HG03558 (cell line): ENCODE measurements around the gene TMPRSS6.

Experiments
- ATAC-seq: cut with Tn5 transposase; IDR thresholded peaks from one replicate; pipeline ENCODE4 v1.9.1; 2021; ENCODE audit warnings: moderate number of reproducible peaks; ENCODE audit not compliant: unreplicated experiment; ENCODE audit errors: extremely low read depth

TMPRSS6 gene

DNA sequence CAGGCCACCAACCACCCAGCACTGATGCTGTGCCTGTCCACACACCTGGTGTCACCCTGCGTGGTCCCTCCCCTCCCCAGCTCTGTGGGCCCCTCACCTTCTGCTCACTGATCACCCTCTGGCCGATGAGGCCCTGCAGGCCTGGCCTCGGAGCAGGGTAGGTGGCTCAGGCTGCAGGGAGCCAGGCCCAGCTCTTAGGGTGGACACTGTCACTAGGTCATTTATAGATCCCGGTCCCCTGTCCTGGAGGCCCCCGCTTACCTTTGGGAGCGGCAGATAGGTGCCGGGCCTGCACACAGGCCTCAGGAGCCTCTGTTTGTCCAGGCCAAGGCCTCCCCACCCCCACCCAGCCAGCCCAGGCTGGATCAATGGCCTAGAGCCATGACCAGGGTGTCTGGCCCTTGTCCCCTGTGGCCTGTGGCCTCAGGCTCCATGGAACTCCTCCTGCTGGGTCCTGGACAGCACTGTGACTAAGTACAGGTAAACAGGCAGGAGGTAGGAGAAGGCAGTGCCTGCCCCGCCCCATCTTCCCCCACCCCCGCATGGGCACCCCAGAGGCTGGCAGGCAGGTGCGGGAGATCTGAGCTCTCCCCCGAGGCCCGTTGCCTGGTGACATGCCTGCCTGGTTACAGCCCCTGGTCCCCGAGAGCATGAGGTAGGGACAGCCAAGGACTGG is at the start of gene TMPRSS6:
Gene TMPRSS6 (minus strand): TSS at position 472 of the 676 bp plus-strand sequence. CDS start 6,296 bp downstream, outside the sequence.
- no peak for ATAC-seq

DNA sequence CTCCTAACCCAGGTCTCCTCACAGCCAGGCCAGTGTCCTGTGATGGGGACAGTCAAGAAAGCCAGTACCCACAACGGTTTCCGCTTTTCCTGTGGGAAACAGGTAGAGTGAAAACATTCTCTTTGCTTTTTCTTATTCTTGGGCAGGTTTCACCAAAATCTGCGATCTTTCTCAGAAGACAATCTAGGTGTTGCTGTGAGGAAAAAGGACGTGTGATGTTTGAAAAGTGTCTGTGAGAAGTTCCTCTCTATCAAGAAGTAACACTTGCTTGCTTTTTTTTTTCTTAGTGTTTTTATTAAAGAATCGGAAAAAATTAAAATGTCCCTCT is 49.4 kb upstream of the TMPRSS6 start:
- no peak for ATAC-seq

DNA sequence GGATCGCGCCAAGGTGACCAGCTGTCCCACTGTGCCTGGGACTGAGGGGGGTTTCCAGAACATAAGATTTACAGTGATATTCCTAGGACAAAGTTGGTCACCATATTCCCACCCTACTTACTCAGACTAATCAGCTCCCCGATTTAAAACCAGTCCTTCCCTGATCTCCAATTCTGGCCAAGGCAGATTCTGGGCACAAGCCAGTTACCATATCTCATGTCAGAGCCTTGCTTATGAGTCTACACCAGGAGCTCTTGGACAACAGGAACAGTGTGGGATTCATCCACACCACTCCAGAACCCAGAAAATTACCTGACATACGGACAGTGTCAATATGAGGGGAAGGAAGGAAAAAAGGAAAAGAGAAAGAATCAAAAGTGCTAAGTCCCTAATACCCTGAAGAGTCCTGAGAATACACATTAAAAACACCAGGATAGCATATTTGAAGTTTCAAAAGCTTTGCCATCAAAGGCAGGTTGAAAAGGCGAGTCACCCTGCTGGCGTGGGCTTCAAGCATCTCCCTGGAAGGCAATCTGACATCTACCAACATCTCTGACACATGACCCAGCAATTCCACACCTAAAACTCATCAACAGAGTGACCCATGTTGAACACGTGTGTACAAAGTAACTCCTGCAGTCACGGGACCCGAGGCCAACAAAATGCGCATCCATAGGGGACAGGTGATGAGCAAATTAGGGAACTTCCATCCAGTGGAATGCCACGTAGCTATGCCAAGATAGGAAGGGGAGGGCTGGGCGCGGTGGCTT is 48.2 kb upstream of the TMPRSS6 start:
- no peak for ATAC-seq

DNA sequence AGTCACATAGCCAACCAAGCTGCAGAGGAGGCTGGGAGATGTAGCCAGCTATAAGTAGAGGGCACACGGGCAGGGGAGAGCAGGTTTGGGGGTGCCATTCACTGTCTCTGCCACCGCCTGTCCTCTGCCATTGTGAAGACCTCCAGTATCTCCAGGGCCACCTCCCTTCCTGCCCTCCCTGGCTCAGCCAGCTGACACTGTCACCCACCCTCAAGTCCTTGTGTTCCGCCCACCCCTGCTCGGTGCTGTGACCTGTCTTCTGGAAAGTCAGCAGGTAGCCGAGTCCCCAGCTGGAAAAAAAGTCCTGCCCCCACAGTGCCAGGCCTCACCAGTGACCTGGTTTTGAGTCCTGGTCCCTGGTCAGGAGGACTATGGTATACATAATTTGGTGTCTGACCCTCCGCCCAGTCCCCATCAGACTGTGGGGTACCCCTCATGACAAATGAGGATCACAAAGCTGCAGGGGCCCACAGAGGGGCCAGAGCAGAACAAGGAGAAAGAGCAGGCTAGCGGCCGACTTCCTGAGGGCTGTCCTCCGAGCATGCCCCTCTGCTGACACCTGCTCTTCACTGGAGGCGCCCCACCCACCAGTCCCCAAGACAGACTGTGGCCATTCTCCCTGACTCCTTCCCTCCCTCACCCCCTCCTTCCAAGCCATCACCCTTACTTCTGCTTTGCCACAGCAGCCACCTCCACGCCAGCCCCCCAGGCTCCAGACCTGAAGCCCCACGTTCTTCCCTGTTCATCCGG is 47.3 kb upstream of the TMPRSS6 start:
- ATAC-seq, result no peak

DNA sequence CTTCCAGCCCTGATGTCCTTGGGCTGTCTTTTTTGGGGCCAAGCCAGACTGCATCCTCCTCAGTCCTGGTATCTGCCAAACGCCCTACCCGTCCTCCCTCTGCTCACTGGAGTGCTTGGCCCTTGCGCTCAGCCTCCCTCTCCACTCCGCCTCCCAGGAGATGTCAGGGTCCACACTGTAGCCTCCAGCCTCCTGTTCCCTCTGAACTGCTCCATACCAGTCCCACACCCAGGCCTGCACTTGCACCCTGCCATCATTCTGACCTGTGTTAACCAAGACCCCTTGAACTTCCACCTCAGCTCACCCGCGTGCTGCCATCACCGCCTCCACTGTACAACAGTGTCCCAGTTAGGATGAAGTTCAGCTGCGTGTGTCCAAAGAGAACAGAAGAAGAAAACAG is 46.5 kb upstream of the TMPRSS6 start:
- ATAC-seq, result no peak

DNA sequence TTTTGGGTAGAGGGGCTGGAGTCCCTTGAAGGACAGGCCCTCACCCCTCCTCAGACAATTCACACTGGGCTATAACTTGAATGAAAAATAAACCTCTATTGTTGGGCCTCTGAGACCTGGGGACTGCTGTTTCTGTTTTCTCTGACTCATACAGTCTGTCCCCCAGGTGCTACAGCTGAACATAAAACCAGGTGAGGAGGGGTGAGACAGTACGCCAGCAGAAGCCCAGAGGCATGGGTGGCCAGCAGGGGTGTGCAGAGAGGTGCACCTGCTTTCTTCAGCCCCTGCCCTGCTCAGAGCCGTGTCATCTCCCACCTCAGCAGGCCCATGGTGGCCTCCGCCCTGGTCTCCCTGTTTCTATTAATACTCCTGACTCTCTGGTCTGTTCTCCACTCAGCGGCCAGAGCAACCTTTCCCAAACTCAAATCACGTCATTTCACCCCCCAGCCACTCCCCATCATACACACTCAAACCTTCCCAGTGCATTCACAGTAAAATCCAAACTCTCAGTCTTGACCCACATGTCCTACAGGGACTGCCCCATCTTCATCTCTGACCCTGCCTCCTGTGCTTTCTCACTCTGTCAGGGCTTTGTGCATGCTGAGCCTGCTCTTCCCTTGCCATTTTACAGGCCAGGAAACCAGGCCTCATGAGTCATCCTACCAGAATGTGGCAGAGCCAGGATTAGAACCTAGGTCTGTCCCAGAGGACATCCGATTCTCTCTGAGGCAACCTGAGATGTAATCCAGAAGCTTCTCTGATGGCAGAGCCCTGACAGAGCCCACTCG is 45.6 kb upstream of the TMPRSS6 start:
- ATAC-seq, result no peak

DNA sequence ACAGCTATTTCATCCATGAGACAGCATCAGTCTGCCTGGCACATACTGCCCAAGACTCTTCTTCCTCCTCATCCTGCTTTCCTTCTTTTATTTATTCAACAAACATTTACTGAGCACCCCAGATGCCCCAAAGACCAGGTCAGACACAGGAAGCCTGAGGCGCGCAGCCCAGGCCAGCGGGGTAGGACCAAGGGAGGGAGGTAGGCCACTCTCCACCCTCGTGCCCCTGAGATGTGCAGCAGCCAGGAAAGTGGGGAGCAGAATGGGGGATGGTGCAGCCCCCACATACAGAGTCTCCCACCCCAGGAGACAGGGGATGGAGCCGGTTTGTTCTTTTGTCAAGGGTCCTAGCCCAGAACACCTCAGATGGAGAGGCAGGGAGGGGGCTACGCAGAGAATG is 44.4 kb upstream of the TMPRSS6 start:
- ATAC-seq, result no peak

DNA sequence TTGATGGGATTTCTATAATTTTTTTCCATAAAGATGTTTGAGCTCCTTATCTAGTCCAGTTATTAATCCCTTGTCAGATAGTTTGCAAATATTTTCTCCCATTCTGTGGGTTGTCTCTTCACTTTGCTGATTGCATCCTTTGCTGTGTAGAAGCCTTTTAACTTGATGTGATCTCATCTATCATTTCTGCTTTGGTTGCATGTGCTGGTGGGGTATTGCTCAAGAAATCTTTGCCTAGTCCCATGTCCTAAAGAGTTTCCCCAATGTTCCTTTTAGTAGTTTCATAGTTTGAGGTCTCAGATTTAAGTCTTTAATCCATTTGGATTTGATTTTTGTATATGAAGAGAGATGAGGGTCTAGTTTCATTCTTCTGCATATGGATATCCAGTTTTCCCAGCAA is 41.9 kb upstream of the TMPRSS6 start:
- ATAC-seq, result no peak

DNA sequence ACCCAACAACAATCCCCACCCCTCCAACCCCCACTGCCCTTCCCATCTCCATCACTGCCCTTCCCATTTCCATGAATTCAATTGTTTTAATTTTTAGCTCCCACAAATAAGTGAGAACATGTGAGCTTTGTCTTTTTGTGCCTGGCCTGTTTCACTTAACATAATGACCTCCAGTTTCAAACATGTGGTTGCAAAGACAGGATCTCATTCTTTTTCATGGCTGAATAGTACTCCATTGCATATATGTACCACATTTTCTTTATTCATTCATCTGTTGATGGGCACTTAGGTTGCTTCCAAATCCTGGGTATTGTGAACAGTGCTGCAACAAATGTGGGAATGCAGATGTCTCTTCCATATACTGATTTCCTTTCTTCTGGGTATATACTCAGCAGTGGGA is 41.2 kb upstream of the TMPRSS6 start:
- no peak for ATAC-seq

DNA sequence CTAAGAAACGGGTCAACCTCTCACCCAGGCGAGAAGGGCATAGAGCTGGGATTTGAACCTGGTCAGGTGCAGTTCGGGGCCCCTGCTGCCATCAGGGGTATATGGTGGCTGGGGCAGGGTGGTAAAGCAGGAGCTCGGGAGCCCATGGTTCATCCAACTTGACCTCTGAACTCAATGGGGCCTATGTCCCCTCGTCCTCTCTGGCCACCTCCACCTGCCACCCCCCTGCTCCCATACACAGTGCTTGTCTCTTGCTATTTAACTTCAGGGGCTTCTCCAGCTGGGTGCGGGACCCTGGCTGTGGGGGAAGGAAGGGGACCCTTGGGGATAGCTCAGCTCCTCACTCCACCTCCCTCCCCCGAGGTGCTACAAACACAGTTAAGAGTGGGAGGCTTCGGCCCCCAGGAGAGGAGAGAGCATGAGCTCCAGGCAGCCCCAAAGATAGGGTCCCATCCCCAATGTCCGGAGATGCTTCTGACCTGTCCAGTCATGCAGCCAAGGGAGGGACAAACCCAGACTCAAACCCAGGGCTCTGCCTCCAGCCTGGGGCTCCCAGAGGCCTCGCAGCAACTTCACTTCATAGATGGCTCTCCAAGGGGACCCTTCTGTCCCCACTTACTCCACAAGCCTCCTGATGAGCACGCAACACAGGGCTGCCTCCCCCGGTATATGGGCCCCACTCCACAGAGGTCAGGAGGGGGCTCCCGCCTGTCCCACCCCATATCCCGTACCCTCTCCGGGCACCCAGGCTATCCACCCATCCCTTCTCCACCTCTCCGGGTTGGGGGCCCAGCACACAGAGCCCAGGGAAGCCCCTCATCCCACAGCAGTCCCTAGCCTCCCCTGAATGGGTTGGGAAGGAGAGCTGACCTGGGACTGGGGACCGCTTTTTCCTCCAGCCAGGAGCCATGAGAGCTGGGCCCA is 39.5 kb upstream of the TMPRSS6 start:
- ATAC-seq, result no peak

DNA sequence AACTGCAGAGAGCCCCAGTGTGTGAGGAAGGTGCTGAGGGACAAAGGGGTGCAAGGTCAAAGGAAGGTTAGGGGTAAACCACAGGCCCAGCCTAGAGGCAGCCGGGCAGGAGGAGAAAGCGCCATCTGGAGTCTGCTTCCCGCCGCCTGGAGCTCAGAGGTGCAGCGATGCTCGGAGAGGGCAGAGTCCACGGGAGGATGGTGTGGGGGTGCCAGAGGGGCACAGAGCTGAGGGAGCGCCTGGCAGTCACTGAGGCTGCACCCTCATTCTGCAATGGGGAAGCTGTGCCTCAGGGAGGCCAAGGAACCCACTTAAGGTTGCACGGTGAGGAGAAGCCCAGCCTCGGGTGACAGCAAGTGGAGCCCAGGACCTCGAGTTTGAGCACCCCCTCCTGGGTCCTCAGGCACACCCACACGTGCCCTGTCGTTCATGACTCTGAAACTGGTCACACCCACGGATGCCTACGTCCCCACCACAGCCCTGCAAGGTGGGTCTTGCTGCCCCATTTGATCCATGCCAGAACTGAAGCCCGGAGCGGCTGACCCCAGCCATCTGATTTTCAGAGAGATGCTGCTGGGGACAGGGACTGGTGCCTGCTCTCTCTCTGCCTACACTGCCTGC is 38.6 kb upstream of the TMPRSS6 start:
- ATAC-seq, result no peak

DNA sequence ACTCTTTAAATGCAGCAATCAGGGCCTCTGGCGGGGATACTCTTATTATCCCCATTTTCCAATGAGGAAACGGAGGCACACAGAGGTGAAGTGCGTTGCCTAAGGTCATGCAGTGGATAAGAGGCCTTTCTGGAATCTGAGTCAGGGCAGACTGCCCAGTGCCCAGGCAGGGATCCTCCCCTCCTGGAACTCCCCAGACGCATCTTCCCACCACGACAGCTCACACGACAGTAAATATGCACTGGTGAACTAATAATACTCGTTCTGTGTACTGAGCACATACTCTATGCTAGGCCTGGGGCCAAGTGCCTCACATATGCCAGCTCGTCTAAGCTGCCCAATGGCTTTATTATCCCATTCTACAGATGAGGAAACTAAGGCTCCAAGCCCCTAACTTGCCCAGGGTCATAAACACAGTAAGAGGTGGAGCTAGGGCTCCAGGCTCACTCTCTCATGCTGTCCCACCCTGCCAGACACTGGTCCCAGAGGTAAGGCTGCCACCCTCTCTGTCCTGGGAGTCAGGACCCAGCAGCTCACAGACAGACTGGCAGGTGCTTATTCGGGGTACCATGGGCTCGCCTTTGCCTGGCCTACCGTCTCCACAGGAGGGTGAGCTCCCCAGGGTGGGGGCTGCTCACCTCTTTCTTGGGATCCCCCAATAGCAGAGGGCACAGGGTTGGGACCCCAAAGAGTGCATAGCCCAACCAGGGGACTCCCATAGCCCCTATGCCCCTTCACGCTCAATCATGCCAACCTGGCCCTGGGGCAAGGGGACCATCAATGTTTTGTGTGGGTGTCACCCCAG is 37.9 kb upstream of the TMPRSS6 start:
- no peak for ATAC-seq

DNA sequence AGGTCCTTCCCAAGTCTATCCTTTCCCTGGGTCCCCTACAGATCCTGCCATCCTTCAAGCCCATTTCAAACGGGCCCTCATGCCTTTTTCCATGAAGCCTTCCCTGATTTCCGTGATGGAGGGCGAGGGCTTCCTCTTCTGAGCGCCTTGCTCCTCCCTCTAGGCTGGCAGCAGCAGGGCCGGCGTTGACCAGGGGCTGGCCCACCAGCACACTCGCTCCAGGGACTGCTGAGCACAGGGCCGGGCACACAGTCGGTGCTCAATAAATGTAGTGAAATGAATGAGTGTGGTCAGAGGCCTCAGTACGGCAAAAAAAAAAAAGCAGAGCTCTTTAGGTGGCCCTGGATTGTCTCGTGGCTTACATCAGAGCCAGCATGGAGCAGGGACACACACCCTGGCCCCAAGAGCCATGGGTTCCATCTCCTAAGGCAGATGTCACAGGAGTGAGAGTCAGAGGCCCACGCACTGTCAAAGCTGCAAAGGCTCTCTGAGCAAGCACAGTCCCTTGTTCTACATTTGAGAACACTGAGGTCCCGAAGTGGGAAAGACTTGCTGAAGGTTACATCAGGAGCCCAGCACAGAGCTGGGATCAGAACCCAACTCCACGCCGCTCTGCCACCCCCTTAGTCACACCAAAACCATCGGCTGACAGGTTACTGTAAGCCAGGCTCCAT is 37.1 kb upstream of the TMPRSS6 start:
- ATAC-seq, result no peak

DNA sequence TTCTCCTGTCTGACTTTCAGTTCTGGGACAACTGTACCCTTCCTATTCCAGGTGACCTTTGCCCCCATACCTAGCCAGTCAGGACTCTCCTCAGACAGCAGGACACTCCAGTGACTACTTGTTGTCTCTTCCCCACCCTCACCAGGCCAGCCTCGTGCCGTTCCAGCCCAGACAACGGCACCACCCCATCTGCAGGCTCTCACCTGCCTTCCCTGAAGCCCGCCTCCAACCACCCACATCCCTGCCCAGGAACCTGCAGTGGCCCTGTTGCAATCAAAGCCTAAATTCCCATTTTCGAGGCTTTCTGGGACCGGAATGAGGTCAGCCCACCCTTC is 36.5 kb upstream of the TMPRSS6 start:
- ATAC-seq, result no peak

DNA sequence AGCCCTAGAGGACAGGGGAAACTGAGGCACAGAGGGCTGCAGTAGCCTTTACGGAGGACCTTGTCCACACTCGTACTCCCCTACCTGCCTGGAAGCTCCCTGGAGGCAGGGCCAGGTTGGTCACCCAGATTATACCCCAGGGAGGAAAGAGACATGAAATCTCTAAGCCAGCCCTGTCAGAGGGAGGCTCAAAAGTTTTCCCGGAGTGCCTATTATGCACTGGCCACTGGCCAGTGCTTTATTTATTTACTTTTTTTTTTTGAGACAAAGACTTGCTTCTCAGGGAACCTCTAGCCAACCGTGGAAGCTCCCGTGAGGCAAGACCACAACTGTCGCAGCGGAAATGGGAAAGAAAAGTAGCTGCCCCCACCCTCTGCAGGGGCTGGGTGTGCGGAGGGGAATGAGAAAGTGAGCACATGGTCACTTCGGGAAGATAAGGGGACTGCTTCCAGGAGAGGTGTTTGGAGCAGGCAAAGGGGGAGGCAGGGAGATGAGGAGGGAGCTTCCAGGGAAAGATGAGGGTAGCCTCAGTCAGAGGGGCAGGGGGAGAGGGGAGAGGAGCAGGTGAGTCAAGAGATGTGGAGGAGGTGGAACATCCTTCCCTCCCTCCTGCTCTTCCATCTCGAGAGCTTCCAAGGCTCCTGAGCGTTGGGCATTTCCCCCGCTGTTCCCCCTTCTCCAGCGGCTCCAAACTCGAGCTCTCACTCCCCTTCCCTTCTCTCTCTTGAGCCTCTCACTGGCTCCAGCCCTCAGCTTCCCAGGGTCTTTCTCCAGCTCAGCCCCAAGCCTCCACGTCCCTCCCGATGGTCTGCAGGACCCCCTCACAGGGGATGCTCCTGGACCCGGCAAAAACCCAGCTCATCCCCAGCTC is 35.9 kb upstream of the TMPRSS6 start:
- ATAC-seq, result no peak

DNA sequence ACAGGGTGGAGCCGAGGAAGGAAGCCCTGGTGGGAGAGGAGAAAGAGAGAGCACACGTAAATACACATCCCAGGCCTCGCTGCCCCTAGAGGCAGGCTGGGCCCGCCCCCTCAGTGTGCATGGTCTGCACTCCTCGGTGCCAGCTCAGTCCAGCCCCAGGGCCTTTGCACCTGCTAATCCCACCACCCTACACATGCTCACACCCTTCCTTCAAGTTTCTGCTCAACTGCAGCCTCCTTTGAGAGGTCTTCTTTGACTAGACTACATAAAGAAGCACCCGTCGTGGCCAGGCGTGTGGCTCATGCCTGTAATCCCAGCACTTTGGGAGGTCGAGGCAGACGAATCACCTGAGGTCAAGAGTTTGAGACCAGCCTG is 34.7 kb upstream of the TMPRSS6 start:
- no peak for ATAC-seq

DNA sequence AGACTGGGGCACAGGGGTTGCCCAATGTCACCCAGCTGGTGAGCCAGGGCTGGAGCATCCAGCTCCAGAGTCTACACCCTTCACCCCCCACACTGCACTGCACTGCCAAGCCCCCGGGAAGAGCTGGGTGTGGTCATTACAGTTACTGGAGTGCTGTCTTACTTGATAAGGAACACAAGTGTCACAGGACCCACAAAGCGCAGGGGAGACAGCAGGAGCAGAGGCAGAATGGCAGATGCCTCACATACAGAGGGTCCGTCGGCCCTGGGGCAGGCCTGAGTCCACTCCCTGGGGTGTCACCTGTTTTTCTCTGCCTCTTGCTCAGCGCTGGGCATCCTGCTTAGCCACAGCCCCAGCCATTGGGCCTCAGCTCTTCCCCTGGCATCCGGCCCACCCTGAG is 32.5 kb upstream of the TMPRSS6 start:
- no peak for ATAC-seq
